ENCODE results near the gene EMSY.
"Not testable (repeated sequence)": the region's sequence is repeated elsewhere in the genome, so short reads cannot be mapped to it uniquely, and the experiment has no call there.

Gene EMSY

GRCh38 chr11:76524461-76524860 is 79.6 kb downstream of the EMSY start:
- DNase-seq (ENCODE audit: low read depth): no peak

GRCh38 chr11:76524919-76525318 is 80.1 kb downstream of the EMSY start:
- no peak for DNase-seq (ENCODE audit: low read depth)

- no peak for DNase-seq (ENCODE audit: low read depth)
Measured at GRCh38 chr11:76526878-76527277, 82.1 kb downstream of the EMSY start.

GRCh38 chr11:76542436-76542835 is 97.6 kb downstream of the EMSY start:
- no peak for DNase-seq (ENCODE audit: low read depth)

GRCh38 chr11:76543006-76543703 is 98.3 kb downstream of the EMSY start:
- DNase-seq (ENCODE audit: low read depth): no peak

GRCh38 chr11:76550781-76551180 is 106.0 kb downstream of the EMSY start:
- DNase-seq (ENCODE audit: low read depth): no peak

- no peak for DNase-seq (ENCODE audit: low read depth)
Measured at GRCh38 chr11:76551400-76551799, 106.6 kb downstream of the EMSY start.

- no peak for DNase-seq (ENCODE audit: low read depth)
Measured at GRCh38 chr11:76552987-76553386, 108.2 kb downstream of the EMSY start.

- no peak for DNase-seq (ENCODE audit: low read depth)
Measured at GRCh38 chr11:76553554-76554476, 109.0 kb downstream of the EMSY start.

- no peak for DNase-seq (ENCODE audit: low read depth)
Measured at GRCh38 chr11:76554767-76555166, 109.9 kb downstream of the EMSY start.

GRCh38 chr11:76557466-76557865 is 112.6 kb downstream of the EMSY start:
- DNase-seq (ENCODE audit: low read depth): no peak

GRCh38 chr11:76558473-76558872 is 113.7 kb downstream of the EMSY start:
- DNase-seq (ENCODE audit: low read depth): no peak

GRCh38 chr11:76558891-76559290 is 114.1 kb downstream of the EMSY start:
- DNase-seq (ENCODE audit: low read depth): no peak

GRCh38 chr11:76559346-76559745 is 114.5 kb downstream of the EMSY start:
- no peak for DNase-seq (ENCODE audit: low read depth)

- DNase-seq (ENCODE audit: low read depth): no peak
Measured at GRCh38 chr11:76560219-76560618, 115.4 kb downstream of the EMSY start.

- DNase-seq (ENCODE audit: low read depth): no peak
Measured at GRCh38 chr11:76561245-76561644, 116.4 kb downstream of the EMSY start.

GRCh38 chr11:76562541-76562940 is 117.7 kb downstream of the EMSY start:
- no peak for DNase-seq (ENCODE audit: low read depth)

- DNase-seq (ENCODE audit: low read depth): no peak
Measured at GRCh38 chr11:76564364-76564763, 119.5 kb downstream of the EMSY start.

GRCh38 chr11:76566811-76567210 is 122.0 kb downstream of the EMSY start:
- no peak for DNase-seq (ENCODE audit: low read depth)

GRCh38 chr11:76567261-76567660 is 122.4 kb downstream of the EMSY start:
- no peak for DNase-seq (ENCODE audit: low read depth)

- no peak for DNase-seq (ENCODE audit: low read depth)
Measured at GRCh38 chr11:76568139-76568538, 123.3 kb downstream of the EMSY start.

- DNase-seq (ENCODE audit: low read depth): no peak
Measured at GRCh38 chr11:76568621-76569020, 123.8 kb downstream of the EMSY start.

GRCh38 chr11:76572181-76572875 is 127.5 kb downstream of the EMSY start:
- not testable (repeated sequence) for DNase-seq (ENCODE audit: low read depth)
